Thyroid gland (tissue), 4 donors: ENCODE measurements around the gene LACTB. TPM values are rescaled to one million over a fixed set of nuclear protein-coding genes. Genes with fewer than 3 reads are reported as not detected.
A peak's percentile ranks its signal among the peaks of the same experiment; 100 is the strongest.

Experiments used
- DNase-seq, 2 donors: peaks; one replicate each; pipeline ENCODE4 v3.0.0-alpha.2; 2019
- H3K27ac ChIP-seq, 3 donors: fragments of 200-600 bp; sonication (generic); 1 replicate in 2 of 3; 2 replicates in 1 of 3; pipeline ENCODE4 v1.5.1; 2016 to 2019; ENCODE audit warnings: mild to moderate bottlenecking in 1 of 3, moderate library complexity in 1 of 3
- H3K27me3 ChIP-seq: fragments of 200-600 bp; sonication (generic); one replicate; pipeline ENCODE4 v1.5.1; 2019
- H3K36me3 ChIP-seq, 2 donors: fragments of 200-600 bp; sonication (generic); one replicate each; pipeline ENCODE4 v1.5.1; 2016 to 2019
- H3K4me1 ChIP-seq, 2 donors: fragments of 200-600 bp; sonication (generic); one replicate each; pipeline ENCODE4 v1.5.1; 2017 to 2019
- H3K4me3 ChIP-seq, 3 donors: fragments of 200-600 bp; sonication (generic); replicated peaks in 1 of 3; 1 replicate in 2 of 3; 2 replicates in 1 of 3; pipeline ENCODE4 v1.5.1; 2016; ENCODE audit warnings: mild to moderate bottlenecking in 1 of 3
- H3K9me3 ChIP-seq: fragments of 200-600 bp; sonication (generic); one replicate; pipeline ENCODE4 v1.5.1; 2017
- CTCF ChIP-seq, 6 experiments: fragments of 200-600 bp in 3 of 6; fragments of 450-650 bp in 3 of 6; sonication (generic) in 3 of 6; IDR thresholded peaks; one replicate each; pipeline ENCODE4 v1.5.1; 2016 to 2019; ENCODE audit warnings: antibody characterized with exemption in 6 of 6, mild to moderate bottlenecking in 2 of 6, inconsistent platforms in 1 of 6, moderate library complexity in 1 of 6
- POLR2A ChIP-seq, 2 donors: fragments of 450-650 bp; IDR thresholded peaks; one replicate each; pipeline ENCODE4 v1.6.1; 2017; ENCODE audit warnings: antibody characterized with exemption in 2 of 2, mild to moderate bottlenecking in 2 of 2, moderate library complexity in 1 of 2
- WGBS, 2 donors: methylation state at CpG; one replicate each; pipeline ENCODE4 v1.1.5; 2017; 5-methylcytosine and 5-hydroxymethylcytosine counted together
- intact Hi-C: fragments of 100-400 bp; cut with DNase I; formaldehyde crosslinking; loops from one replicate; pipeline ENCODE4 v1.15.1; 2023
- total RNA-seq, 4 donors: library from RNA; depleted of rRNA; stranded (reverse); fragments of >200 nt; gene quantifications; one replicate each; pipeline ENCODE4 v1.2.3, GENCODE V29; 2016

LACTB gene
- total RNA-seq, 4 donors from 2014 or later: 8.9 to 25.9 (median 12.1) TPM

GRCh38 chr15:63122002-63122875 is 578 bp downstream of the LACTB start:
- Histone ChIP-seq H3K4me3 (peak overlapping the region; percentile 86 to 94 (median 92)), H3K4me1 (peaks cover 0 to 6% of the 10 kb centered on the region in 2 donors), H3K9me3 (no peaks in the 10 kb centered on the region), H3K36me3 (peaks cover 0 to 1% of the 10 kb centered on the region in 2 donors), H3K27ac (peak overlapping the region; percentile 71 to 93 (median 79)), H3K27me3 (no peaks in the 10 kb centered on the region)
- intact Hi-C loops: no loop called here
- DNase-seq: peak; percentile 89 to 91
- 4 to 5% methylated on average over 17 to 18 of the region's 59 CpGs for WGBS, 2 donors
- TF ChIP-seq POLR2A (IDR thresholded peaks at IDR 0.05) (no peak), CTCF (IDR thresholded peaks at IDR 0.05) (peak in 4 of 6 experiments; percentile 21 to 27 (median 24))

DNA sequence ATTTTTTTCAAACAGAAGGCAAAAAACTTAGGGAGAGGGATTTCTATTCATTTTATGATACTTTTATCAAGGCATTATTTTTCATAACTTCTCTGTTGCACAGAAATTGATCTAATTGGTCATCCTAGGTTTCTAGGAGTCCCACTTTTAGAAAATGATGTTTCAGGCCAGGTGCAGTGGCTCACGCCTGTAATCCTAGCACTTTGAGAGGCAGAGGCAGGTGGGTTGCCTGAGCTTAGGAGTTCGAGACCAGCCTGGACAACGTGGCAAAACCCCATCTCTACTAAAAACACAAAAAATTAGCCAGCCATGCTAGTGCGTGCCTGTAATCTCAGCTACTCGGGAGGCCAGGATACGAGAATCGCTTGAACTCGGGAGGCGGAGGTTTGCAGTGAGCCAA is 2.8 kb downstream of the LACTB start:
- intact Hi-C loops: no loop called here

GRCh38 chr15:63126726-63127125 is 5.1 kb downstream of the LACTB start:
- intact Hi-C loops: no loop called here
- no peak for DNase-seq

More for the DNA sequence above, 2.8 kb downstream of the LACTB start:
- H3K27me3 ChIP-seq: no peaks in the 10 kb centered on the region
- no peak for DNase-seq
- WGBS, 2 donors: 96 to 97% methylated on average over 9 of the region's 9 CpGs
- peaks cover 4 to 18% of the 10 kb centered on the region in 2 donors for H3K36me3 ChIP-seq
- H3K4me1 ChIP-seq: peaks cover 0 to 6% of the 10 kb centered on the region in 2 donors
- no peaks in the 10 kb centered on the region for H3K9me3 ChIP-seq
- TF ChIP-seq POLR2A (IDR thresholded peaks at IDR 0.05) (no peak), CTCF (IDR thresholded peaks at IDR 0.05) (no peak)
- H3K27ac ChIP-seq: no peak overlapping the region
- H3K4me3 ChIP-seq: no peak overlapping the region

DNA sequence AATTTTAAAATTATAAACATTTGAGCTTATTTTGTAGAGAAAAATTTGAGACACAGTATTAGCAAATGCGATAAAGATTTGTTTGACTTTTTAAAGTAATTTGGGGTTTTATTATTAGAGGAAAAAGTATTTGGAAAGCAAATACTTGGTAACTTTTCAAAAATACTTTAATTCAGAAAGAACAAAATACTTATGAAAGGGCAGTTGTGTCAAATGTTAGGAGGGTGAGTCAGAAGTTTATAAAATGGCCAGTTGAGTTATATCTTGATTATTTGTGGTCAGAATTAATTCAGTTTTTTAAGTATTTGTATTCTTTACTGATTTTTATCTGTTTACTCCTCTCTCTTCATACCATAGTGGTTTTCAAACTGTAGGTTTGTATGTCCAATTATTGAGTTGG is 12.1 kb downstream of the LACTB start:
- DNase-seq: no peak
- Histone ChIP-seq H3K27me3 (no peaks in the 10 kb centered on the region), H3K36me3 (peaks cover 11 to 12% of the 10 kb centered on the region in 2 donors), H3K4me3 (no peak overlapping the region), H3K27ac (peak overlapping the region in 2 of 3 donors; percentile 37 to 59), H3K9me3 (no peaks in the 10 kb centered on the region), H3K4me1 (peaks cover 6% of the 10 kb centered on the region in 2 donors)
- TF ChIP-seq POLR2A (IDR thresholded peaks at IDR 0.05) (no peak), CTCF (IDR thresholded peaks at IDR 0.05) (no peak)
- 73 to 85% methylated on average over 1 of the region's 1 CpG for WGBS, 2 donors
- intact Hi-C loops: no loop called here

More at GRCh38 chr15:63126726-63127125, 5.1 kb downstream of the LACTB start:
- WGBS, 2 donors: 87 to 89% methylated on average over 3 of the region's 3 CpGs
- H3K4me3 ChIP-seq: no peak overlapping the region
- H3K27ac ChIP-seq: no peak overlapping the region
- no peaks in the 10 kb centered on the region for H3K9me3 ChIP-seq
- peaks cover 11 to 24% of the 10 kb centered on the region in 2 donors for H3K36me3 ChIP-seq
- no peak for TF ChIP-seq POLR2A (IDR thresholded peaks at IDR 0.05)
- TF ChIP-seq CTCF (IDR thresholded peaks at IDR 0.05): no peak
- H3K4me1 ChIP-seq: peaks cover 0 to 6% of the 10 kb centered on the region in 2 donors
- no peaks in the 10 kb centered on the region for H3K27me3 ChIP-seq
